NCI-H2029 (cell line): ENCODE data around the gene CPZ.
"Not testable (repeated sequence)": the region's sequence is repeated elsewhere in the genome, so short reads cannot be mapped to it uniquely, and the experiment has no call there.

Source experiments
- DNase-seq: peaks from one replicate; lab custom pipeline; 2025; lab: John Stamatoyannopoulos, UW

Gene CPZ

GRCh38 chr4:8610858-8611616, 18.5 kb downstream of the CPZ start:
- no peak for DNase-seq

- DNase-seq: no peak
These were observed 20.1 kb downstream of the CPZ start for GRCh38 chr4:8612646-8613045.

DNA sequence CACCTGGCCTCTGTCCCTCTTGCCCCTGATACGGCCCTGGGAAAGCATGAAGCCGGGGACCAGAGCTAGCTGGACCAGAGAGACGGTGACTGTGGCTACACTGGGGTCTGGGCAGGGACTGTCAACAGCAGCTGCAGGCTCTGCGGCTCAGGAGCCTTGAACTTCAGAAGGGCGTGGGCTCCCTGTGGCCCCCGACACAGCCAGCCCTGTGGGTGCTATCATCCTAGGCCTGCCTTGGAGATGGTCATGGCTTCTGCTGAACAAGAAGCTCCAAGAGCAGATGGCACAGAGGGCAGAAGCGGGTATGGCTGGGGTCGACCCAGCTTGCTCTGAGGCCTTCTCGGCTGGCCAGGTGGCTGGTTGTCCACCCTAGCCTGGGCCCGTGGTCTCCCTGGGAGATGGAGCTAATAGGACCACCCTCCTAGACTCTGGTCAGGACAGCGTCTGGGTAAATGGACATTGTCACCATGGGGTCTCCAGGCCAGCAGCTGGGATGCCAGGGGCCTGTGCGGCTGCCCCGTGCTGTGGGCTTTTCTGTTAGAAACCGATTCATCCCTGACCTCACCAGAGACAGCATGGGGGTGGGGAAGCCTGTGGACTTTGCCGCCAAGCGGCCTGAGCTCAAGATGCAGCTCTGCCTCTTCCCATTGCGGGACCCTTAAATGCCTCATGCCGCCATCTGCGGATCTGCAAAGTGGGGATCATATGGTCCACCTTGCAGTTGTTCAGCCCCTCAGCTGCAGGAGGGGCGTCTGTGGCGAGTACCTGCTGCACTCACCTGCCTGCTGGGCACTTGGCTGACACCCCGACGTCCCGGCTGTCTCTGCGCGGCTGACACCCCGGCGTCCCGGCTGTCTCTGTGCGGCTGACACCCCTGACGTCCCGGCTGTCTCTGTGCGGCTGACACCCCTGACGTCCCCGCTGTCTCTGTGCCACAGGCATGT, 21.1 kb downstream of the CPZ start:
- no peak for DNase-seq

DNA sequence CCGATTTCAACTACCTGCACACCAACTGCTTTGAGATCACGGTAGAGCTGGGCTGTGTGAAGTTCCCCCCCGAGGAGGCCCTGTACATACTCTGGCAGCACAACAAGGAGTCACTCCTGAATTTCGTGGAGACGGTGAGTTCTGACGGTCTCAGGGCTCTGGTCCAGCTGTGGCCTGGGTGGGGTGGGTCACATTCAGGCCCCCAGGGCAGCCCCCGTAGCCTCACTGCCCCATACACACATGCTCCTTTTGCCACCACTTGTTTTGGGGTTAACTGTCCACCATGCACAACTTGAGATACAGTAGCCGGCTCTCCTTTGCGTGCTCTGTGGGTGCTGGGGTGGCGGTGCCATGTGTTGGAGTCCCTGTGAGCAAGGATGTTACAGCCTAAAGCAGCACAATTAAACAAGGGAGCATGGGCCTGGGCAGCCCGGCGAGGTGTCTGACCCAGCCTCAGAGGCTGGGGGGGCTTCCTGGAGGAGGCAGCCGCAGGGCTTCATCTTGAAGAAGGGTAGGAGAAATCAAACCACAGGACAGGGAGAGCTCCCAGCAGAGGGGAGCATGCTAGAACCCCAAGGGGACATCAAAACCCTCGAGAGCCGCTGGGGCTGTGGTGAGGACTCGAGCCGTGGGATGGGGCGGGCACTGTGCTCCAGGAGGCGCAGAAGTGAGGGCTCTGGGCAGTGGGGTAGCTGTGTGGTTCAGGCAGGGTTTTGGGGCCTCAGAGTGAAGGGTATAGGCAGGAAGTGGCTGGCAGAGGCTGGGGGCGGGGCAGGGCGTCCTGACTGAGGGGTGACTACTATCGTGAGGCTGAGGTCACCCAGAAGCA, 22.0 kb downstream of the CPZ start:
- no peak for DNase-seq

DNA sequence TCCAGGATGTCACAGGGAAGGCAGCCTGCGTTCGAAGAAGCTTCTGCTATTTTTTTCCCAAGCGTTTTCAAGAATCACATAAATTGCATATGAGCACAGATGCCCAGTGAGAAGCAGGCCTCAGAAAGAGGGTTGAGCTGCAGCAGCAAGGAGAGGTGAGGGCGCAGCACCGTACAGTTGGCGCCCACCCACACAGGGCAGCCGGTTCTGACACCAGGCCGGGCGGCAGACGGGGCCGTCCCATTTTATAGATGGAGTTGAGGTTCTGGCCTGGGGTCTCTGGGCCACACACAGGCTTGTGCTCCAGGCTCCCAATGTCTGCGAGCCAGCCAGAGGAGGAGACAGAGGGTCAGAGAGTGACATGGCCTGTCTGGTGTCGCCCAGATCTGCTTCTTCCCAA, 22.8 kb downstream of the CPZ start:
- DNase-seq: no peak

DNA sequence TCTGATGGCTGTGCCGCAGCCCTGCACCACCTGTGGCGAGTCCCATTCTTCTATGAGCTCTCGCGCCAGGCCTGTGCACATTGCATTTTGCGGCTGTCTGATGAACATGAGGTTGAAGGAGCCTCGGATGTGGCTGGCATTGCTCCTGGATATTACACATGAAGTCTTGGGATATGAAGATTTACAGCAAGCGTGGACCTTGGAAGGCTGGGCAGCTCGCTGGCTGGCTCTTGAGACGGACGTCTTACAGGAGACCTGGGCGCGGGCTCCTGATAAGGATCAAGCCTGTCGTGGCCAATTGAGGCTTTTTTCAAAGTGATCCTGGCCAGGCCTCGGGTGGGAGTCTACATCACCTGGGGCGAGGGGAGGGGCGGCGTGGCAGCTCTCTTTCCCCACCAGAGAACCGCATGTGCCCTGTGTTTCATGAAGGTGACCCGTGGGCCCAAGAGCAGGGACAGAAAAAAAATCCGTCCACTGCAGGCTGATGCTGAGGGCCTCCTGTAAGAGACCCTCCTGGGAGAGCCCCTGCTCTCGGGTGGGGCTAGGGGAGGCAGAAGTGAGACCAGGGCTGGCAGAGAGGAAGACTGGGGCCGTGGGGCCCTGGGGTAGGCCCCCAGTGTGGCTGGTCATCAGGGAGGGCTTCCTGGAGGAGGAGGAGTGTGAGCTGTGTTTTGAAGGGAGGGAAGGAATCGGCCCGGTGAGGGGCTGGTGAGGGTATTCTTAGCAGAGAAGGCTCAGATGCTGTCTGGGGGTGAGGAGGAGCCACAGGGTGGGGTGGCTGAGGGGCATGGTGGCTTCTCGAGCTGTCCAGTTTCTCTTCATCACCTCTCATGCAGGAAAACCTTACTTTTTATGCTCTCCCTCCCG, 23.6 kb downstream of the CPZ start:
- no peak for DNase-seq

GRCh38 chr4:8616831-8617230, 24.3 kb downstream of the CPZ start:
- DNase-seq: no peak

DNA sequence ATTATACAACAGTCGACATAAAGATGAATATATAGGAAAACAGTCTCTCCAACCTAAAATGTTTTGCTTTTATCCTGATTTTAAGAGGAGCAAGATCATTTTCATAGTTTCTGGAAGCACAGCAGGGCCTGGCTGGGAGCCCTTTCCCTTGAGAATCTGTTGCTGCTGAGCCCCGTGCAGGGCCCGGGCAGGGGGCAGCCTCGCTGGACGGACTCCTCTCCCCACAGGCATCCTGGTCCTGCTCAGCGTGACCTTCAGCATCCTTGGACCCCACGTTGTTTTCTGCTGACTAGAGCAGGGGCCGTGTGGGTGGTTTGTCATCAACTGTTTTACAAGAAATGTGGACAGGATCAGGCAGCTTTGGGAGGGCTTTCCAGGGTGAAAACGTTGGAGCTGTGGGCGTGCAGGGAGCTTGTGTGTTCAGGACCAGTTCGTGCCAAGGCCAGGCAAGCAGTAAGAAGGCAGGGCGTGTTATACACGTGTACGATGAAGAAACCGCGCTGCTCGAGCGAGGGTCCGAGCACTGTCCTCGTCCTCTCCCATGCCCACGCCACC, 25.0 kb downstream of the CPZ start:
- DNase-seq: no peak

- no peak for DNase-seq
These were observed 25.9 kb downstream of the CPZ start for GRCh38 chr4:8618421-8618820.

GRCh38 chr4:8618961-8619720, 26.6 kb downstream of the CPZ start:
- DNase-seq: no peak

DNA sequence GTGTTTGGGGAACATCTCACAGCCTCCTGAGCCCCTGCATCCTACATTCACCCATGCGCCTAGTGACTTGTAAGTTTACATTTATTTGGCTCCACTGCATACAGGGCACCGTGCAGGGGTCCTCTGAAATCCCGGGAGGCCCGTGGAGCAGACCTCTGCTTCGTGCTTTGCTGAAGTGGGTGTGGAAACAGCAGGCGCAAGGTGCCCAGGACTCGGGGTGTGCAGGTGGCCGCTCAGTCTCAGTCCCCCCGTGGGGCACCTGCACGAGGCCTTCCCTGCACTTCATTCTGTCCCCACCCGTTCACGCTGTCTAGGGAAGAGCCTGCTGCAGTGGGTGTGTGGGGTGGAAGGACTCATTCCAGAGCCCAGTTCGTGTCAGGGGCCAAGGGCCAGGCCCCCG, 28.6 kb downstream of the CPZ start:
- not testable (repeated sequence) for DNase-seq

- not testable (repeated sequence) for DNase-seq
These were observed 32.2 kb downstream of the CPZ start for GRCh38 chr4:8624601-8625272.

GRCh38 chr4:8630240-8630905, 37.8 kb downstream of the CPZ start:
- DNase-seq: not testable (repeated sequence)

- DNase-seq: not testable (repeated sequence)
These were observed 39.3 kb downstream of the CPZ start for GRCh38 chr4:8631896-8632295.

- DNase-seq: not testable (repeated sequence)
These were observed 42.2 kb downstream of the CPZ start for GRCh38 chr4:8634773-8635172.

- not testable (repeated sequence) for DNase-seq
These were observed 43.5 kb downstream of the CPZ start for GRCh38 chr4:8635897-8636554.

DNA sequence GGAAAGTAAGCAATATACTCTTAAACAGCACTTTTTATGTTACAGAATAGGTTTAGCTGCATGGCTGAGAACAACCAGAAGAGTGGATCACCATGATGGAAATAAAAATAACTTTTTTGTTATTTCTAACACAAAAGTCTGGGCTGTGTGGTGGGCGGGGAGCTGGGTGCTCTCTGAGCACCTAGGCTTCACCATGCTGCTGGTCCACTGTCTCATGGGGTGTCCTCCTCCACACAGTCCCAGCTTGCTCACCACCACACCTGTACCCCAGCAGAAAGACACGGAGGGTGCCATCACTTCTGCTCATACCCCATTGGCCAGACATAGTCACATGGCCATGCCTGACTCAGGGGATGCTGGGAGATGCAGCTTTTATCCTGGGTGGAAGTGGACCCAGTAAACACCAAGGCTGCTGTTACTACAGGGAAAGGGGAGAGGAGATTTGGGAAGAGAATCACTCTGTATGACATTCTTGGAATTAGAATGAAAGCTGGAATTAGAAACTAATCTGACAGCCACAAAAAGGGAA, 45.0 kb downstream of the CPZ start:
- no peak for DNase-seq

DNA sequence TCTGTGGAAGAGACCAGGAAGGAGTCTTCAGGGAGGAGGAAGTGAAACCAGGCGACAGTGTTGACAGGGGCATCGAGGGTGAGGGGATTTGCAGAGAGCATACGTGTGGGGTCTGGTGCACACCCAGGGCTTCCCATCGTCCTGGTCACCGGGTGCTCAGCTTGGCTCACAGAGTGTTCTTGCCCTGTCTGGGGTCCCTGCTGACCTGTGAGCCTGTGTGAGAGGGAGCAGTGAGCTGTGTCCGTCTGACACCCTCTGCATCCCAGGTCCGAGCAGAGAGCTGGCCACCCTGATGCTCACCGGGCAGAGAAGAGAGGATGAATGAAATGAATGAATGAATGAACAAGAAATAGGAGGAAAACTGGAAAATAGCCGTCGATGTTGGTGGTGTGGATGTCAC, 46.5 kb downstream of the CPZ start:
- no peak for DNase-seq
